ENCODE data around the gene C10orf120.

C10orf120 gene

GRCh38 chr10:122744257-122744656 lies 44.6 kb upstream of the C10orf120 start:
- Histone ChIP-seq H3K4me1 (ENCODE audit: control insufficient read depth, low read length) (no peaks in the 10 kb centered on the region), H3K9me3 (ENCODE audit: control insufficient read depth, insufficient read depth, low read length) (no peaks in the 10 kb centered on the region), H3K79me2 (ENCODE audit: control insufficient read depth, low read length) (no peaks in the 10 kb centered on the region), H4K20me1 (ENCODE audit: control insufficient read depth, insufficient read depth, low read depth, low read length) (no peaks in the 10 kb centered on the region), H3K27me3 (ENCODE audit: control insufficient read depth, low read length) (peaks cover 8% of the 10 kb centered on the region), H3K9me2 (replicated peaks; ENCODE audit: control insufficient read depth, low read length) (no peaks in the 10 kb centered on the region), H3K4me2 (ENCODE audit: low read length) (no peak overlapping the region), H3F3A (ENCODE audit: control insufficient read depth, insufficient read depth) (no peaks in the 10 kb centered on the region), H3K27ac (ENCODE audit: low read depth, low read length) (no peak overlapping the region), H3K4me3 (ENCODE audit: low read length) (no peak overlapping the region), H3K36me3 (ENCODE audit: control insufficient read depth, low read length) (no peaks in the 10 kb centered on the region)
- TF ChIP-seq EZH2phosphoT487 (IDR thresholded peaks at IDR 0.05; ENCODE audit: borderline replicate concordance, low read length) (no peak), CTCF (IDR thresholded peaks at IDR 0.05; ENCODE audit: low read depth, low read length, poor library complexity, severe bottlenecking) (no peak)

GRCh38 chr10:122740640-122741039 lies 41.0 kb upstream of the C10orf120 start:
- Histone ChIP-seq H3K9me3 (ENCODE audit: control insufficient read depth, insufficient read depth, low read length) (no peaks in the 10 kb centered on the region), H3K27ac (ENCODE audit: low read depth, low read length) (no peak overlapping the region), H4K20me1 (ENCODE audit: control insufficient read depth, insufficient read depth, low read depth, low read length) (no peaks in the 10 kb centered on the region), H3K4me3 (ENCODE audit: low read length) (no peak overlapping the region), H3K9me2 (replicated peaks; ENCODE audit: control insufficient read depth, low read length) (no peaks in the 10 kb centered on the region), H3K4me1 (ENCODE audit: control insufficient read depth, low read length) (no peaks in the 10 kb centered on the region), H3K79me2 (ENCODE audit: control insufficient read depth, low read length) (no peaks in the 10 kb centered on the region), H3K36me3 (ENCODE audit: control insufficient read depth, low read length) (no peaks in the 10 kb centered on the region), H3F3A (ENCODE audit: control insufficient read depth, insufficient read depth) (no peaks in the 10 kb centered on the region), H3K4me2 (ENCODE audit: low read length) (no peak overlapping the region), H3K27me3 (ENCODE audit: control insufficient read depth, low read length) (peaks cover 4% of the 10 kb centered on the region; the same call in 1 of the 2 replicates)
- TF ChIP-seq CTCF (IDR thresholded peaks at IDR 0.05; ENCODE audit: low read depth, low read length, poor library complexity, severe bottlenecking) (no peak), EZH2phosphoT487 (IDR thresholded peaks at IDR 0.05; ENCODE audit: borderline replicate concordance, low read length) (no peak)

- Histone ChIP-seq H3K27me3 (ENCODE audit: control insufficient read depth, low read length) (peaks cover 6% of the 10 kb centered on the region), H3K4me2 (ENCODE audit: low read length) (no peak overlapping the region), H3K4me1 (ENCODE audit: control insufficient read depth, low read length) (no peaks in the 10 kb centered on the region), H3K4me3 (ENCODE audit: low read length) (no peak overlapping the region), H3K79me2 (ENCODE audit: control insufficient read depth, low read length) (no peaks in the 10 kb centered on the region), H3F3A (ENCODE audit: control insufficient read depth, insufficient read depth) (no peaks in the 10 kb centered on the region), H3K9me3 (ENCODE audit: control insufficient read depth, insufficient read depth, low read length) (no peaks in the 10 kb centered on the region), H4K20me1 (ENCODE audit: control insufficient read depth, insufficient read depth, low read depth, low read length) (no peaks in the 10 kb centered on the region), H3K36me3 (ENCODE audit: control insufficient read depth, low read length) (no peaks in the 10 kb centered on the region), H3K27ac (ENCODE audit: low read depth, low read length) (no peak overlapping the region), H3K9me2 (replicated peaks; ENCODE audit: control insufficient read depth, low read length) (no peaks in the 10 kb centered on the region)
- TF ChIP-seq CTCF (IDR thresholded peaks at IDR 0.05; ENCODE audit: low read depth, low read length, poor library complexity, severe bottlenecking) (no peak), EZH2phosphoT487 (IDR thresholded peaks at IDR 0.05; ENCODE audit: borderline replicate concordance, low read length) (no peak)
Observed at GRCh38 chr10:122738031-122738430, 38.4 kb upstream of the C10orf120 start.

Measured in DOHH2 (cell line).